SK-N-MC (cell line): Measurements from ENCODE around the gene MAP1B.

Experiments used
- DNase-seq: peaks from one replicate; pipeline ENCODE4 v3.0.0-alpha.2; 2011; ENCODE audit warnings: low read depth, low spot score
- H3K27ac ChIP-seq: fragments of 200-600 bp; sonication (generic); 2 replicates; pipeline ENCODE4 v1.5.1; 2016; ENCODE audit warnings: mixed run types
- H3K36me3 ChIP-seq: fragments of 200-600 bp; sonication (generic); 2 replicates; pipeline ENCODE4 v1.6.1; 2017; ENCODE audit warnings: antibody characterized with exemption, low read length, mixed read lengths; ENCODE audit not compliant: insufficient read depth
- H3K4me3 ChIP-seq: fragments of 200-600 bp; sonication (generic); 2 replicates; pipeline ENCODE4 v1.5.1; 2016
- H3K9ac ChIP-seq: fragments of 200-600 bp; sonication (generic); 2 replicates; pipeline ENCODE4 v1.8.0; 2017; ENCODE audit warnings: mixed run types, mixed read lengths; ENCODE audit not compliant: insufficient read length
- H3K9me3 ChIP-seq: fragments of 200-600 bp; sonication (generic); 2 replicates; pipeline ENCODE4 v1.6.1; 2017; ENCODE audit warnings: low read depth, mild to moderate bottlenecking, antibody characterized with exemption, low read length, moderate library complexity, mixed read lengths
- EZH2 ChIP-seq: fragments of 200-600 bp; sonication (generic); IDR thresholded peaks from one replicate; pipeline ENCODE4 v1.6.1; 2017; ENCODE audit warnings: antibody characterized with exemption
- FOXP2 ChIP-seq: optimal IDR thresholded peaks from 2 replicates; pipeline ENCODE3; 2011; ENCODE audit warnings: mild to moderate bottlenecking, moderate library complexity; ENCODE audit not compliant: insufficient read depth; ENCODE audit errors: extremely low read length, control extremely low read depth
- POLR2AphosphoS5 ChIP-seq: IDR thresholded peaks from 2 replicates; pipeline ENCODE4 v1.6.1; 2012; ENCODE audit warnings: mild to moderate bottlenecking, low read depth, low read length, borderline replicate concordance

The MAP1B gene

GRCh38 chr5:72233835-72234234 is 126.6 kb downstream of the MAP1B start:
- no peak overlapping the region for H3K9ac ChIP-seq
- TF ChIP-seq EZH2 (no peak), POLR2AphosphoS5 (no peak), FOXP2 (no peak)
- no peaks in the 10 kb centered on the region for H3K9me3 ChIP-seq
- H3K27ac ChIP-seq: no peak overlapping the region
- H3K4me3 ChIP-seq: no peak overlapping the region
- DNase-seq: no peak
- peaks cover 72% of the 10 kb centered on the region for H3K36me3 ChIP-seq

GRCh38 chr5:72234265-72234700 is 127.0 kb downstream of the MAP1B start:
- no peak overlapping the region for H3K27ac ChIP-seq
- no peak overlapping the region for H3K9ac ChIP-seq
- no peak for TF ChIP-seq FOXP2
- TF ChIP-seq EZH2: no peak
- no peak for TF ChIP-seq POLR2AphosphoS5
- no peaks in the 10 kb centered on the region for H3K9me3 ChIP-seq
- H3K36me3 ChIP-seq: peaks cover 72% of the 10 kb centered on the region
- no peak overlapping the region for H3K4me3 ChIP-seq
- no peak for DNase-seq

GRCh38 chr5:72234868-72235267 is 127.6 kb downstream of the MAP1B start:
- no peak overlapping the region for H3K9ac ChIP-seq
- no peak for TF ChIP-seq EZH2
- no peak for DNase-seq
- H3K9me3 ChIP-seq: no peaks in the 10 kb centered on the region
- peaks cover 72% of the 10 kb centered on the region for H3K36me3 ChIP-seq
- no peak overlapping the region for H3K4me3 ChIP-seq
- no peak overlapping the region for H3K27ac ChIP-seq

- Histone ChIP-seq H3K36me3 (peaks cover 66% of the 10 kb centered on the region), H3K9me3 (no peaks in the 10 kb centered on the region), H3K9ac (no peak overlapping the region), H3K27ac (no peak overlapping the region), H3K4me3 (no peak overlapping the region)
- DNase-seq: no peak
- TF ChIP-seq POLR2AphosphoS5 (no peak), EZH2 (no peak), FOXP2 (no peak)
Measured at GRCh38 chr5:72235725-72236124, 128.4 kb downstream of the MAP1B start.

GRCh38 chr5:72237415-72237814 is 130.1 kb downstream of the MAP1B start:
- no peak overlapping the region for H3K4me3 ChIP-seq

GRCh38 chr5:72237879-72238278 is 130.6 kb downstream of the MAP1B start:
- Histone ChIP-seq H3K27ac (no peak overlapping the region), H3K36me3 (peaks cover 44% of the 10 kb centered on the region), H3K9me3 (no peaks in the 10 kb centered on the region), H3K9ac (no peak overlapping the region), H3K4me3 (no peak overlapping the region)
- no peak for DNase-seq
- TF ChIP-seq POLR2AphosphoS5: no peak

More at GRCh38 chr5:72237415-72237814, 130.1 kb downstream of the MAP1B start:
- Histone ChIP-seq H3K9me3 (no peaks in the 10 kb centered on the region), H3K36me3 (peaks cover 49% of the 10 kb centered on the region), H3K27ac (no peak overlapping the region), H3K9ac (no peak overlapping the region)
- no peak for TF ChIP-seq EZH2
- no peak for DNase-seq

GRCh38 chr5:72238712-72239445 is 131.6 kb downstream of the MAP1B start:
- H3K27ac ChIP-seq: no peak overlapping the region
- no peaks in the 10 kb centered on the region for H3K9me3 ChIP-seq
- H3K36me3 ChIP-seq: peaks cover 38% of the 10 kb centered on the region
- TF ChIP-seq FOXP2 (no peak), EZH2 (no peak), POLR2AphosphoS5 (no peak)
- no peak overlapping the region for H3K4me3 ChIP-seq
- no peak overlapping the region for H3K9ac ChIP-seq
- DNase-seq: no peak

- DNase-seq: no peak
- Histone ChIP-seq H3K36me3 (peaks cover 19% of the 10 kb centered on the region), H3K9me3 (no peaks in the 10 kb centered on the region), H3K9ac (no peak overlapping the region), H3K27ac (no peak overlapping the region), H3K4me3 (no peak overlapping the region)
- TF ChIP-seq FOXP2 (no peak), EZH2 (no peak), POLR2AphosphoS5 (no peak)
Measured at GRCh38 chr5:72241346-72242003, 134.2 kb downstream of the MAP1B start.
